H1 (cell line): ENCODE data around the gene AP2B1. TPM values are rescaled to one million over a fixed set of nuclear protein-coding genes. Genes with fewer than 3 reads are reported as not detected.

Experiments
- CTCF ChIA-PET: fragments of 300-600 bp; sonication (Branson Sonifier 250); formaldehyde crosslinking; loops from one replicate; lab custom pipeline; 2021; ENCODE audit not compliant: partially characterized antibody; lab: Charles Lee
- POLR2A ChIA-PET: fragments of 300-600 bp; sonication (Branson Sonifier 250); formaldehyde crosslinking; loops from one replicate; lab custom pipeline; 2021; ENCODE audit warnings: inconsistent platforms; ENCODE audit not compliant: partially characterized antibody; lab: Charles Lee
- DNase-seq, 2 experiments: peaks; one replicate each; pipeline versions ENCODE4 v3.0.0 to v3.0.0-alpha.2; 2010 to 2022; ENCODE audit warnings: low spot score in 2 of 2, low read depth in 1 of 2, mixed read lengths in 1 of 2
- FAIRE-seq: peaks from 2 replicates; lab custom pipeline; 2011; peaks lifted over from hg19 to GRCh38; lab: Jason Lieb, UNC
- H2AFZ ChIP-seq: 2 replicates; pipeline ENCODE4 v1.8.1; 2012; ENCODE audit warnings: low read length, inconsistent platforms
- H2AK5ac ChIP-seq: 2 replicates; pipeline ENCODE4 v1.6.1; 2013; ENCODE audit warnings: low read depth, low read length
- H2BK120ac ChIP-seq: replicated peaks from 2 replicates; pipeline ENCODE3; 2013; ENCODE audit warnings: low read depth, low read length, inconsistent platforms
- H2BK12ac ChIP-seq: 2 replicates; pipeline ENCODE4 v1.6.1; 2013; ENCODE audit warnings: low read depth, low read length
- H2BK15ac ChIP-seq: 2 replicates; pipeline ENCODE4 v1.6.1; 2013; ENCODE audit warnings: low read length
- H2BK20ac ChIP-seq: 2 replicates; pipeline ENCODE4 v1.6.1; 2013; ENCODE audit warnings: low read length
- H2BK5ac ChIP-seq: 2 replicates; pipeline ENCODE4 v1.6.1; 2013; ENCODE audit warnings: low read depth, low read length
- H3K14ac ChIP-seq: 2 replicates; pipeline ENCODE4 v1.6.1; 2013; ENCODE audit warnings: inconsistent platforms; ENCODE audit not compliant: insufficient read length
- H3K18ac ChIP-seq: 2 replicates; pipeline ENCODE4 v1.6.1; 2013; ENCODE audit warnings: low read length; ENCODE audit errors: extremely low read depth
- H3K23ac ChIP-seq: 2 replicates; pipeline ENCODE4 v1.6.1; 2013; ENCODE audit warnings: inconsistent platforms; ENCODE audit not compliant: insufficient read length
- H3K23me2 ChIP-seq: 2 replicates; pipeline ENCODE4 v1.6.1; 2013; ENCODE audit warnings: low read depth, low read length
- H3K27ac ChIP-seq: 2 replicates; pipeline ENCODE4 v1.6.1; 2011; ENCODE audit warnings: low read depth, low read length, inconsistent platforms
- H3K27me3 ChIP-seq, 4 experiments: replicated peaks in 1 of 4; 1 replicate in 1 of 4; 2 replicates in 3 of 4; pipeline versions ENCODE4 v1.6.1 to v1.8.1; 2011 to 2013; ENCODE audit warnings: low read length in 3 of 4, mild to moderate bottlenecking in 3 of 4, inconsistent platforms in 2 of 4, mixed read lengths in 2 of 4, moderate library complexity in 1 of 4; ENCODE audit not compliant: control insufficient read depth in 3 of 4, insufficient read depth in 3 of 4; ENCODE audit errors: extremely low read depth in 1 of 4
- H3K36me3 ChIP-seq, 4 experiments: 2 replicates each; pipeline versions ENCODE4 v1.6.1 to v1.8.1; 2011 to 2013; ENCODE audit warnings: mild to moderate bottlenecking in 4 of 4, low read length in 3 of 4, moderate library complexity in 2 of 4, control low read depth in 1 of 4, inconsistent platforms in 1 of 4; ENCODE audit not compliant: insufficient read depth in 4 of 4, control insufficient read depth in 2 of 4
- H3K4ac ChIP-seq: replicated peaks from 2 replicates; pipeline ENCODE3; 2013; ENCODE audit warnings: low read length, low read depth, mixed read lengths, inconsistent platforms; ENCODE audit not compliant: insufficient read length
- H3K4me1 ChIP-seq, 4 experiments: replicated peaks in 1 of 4; 1 replicate in 1 of 4; 2 replicates in 3 of 4; pipeline versions ENCODE4 v1.6.1 to v1.8.1; 2011 to 2013; ENCODE audit warnings: low read length in 3 of 4, inconsistent platforms in 2 of 4, mixed read lengths in 1 of 4; ENCODE audit not compliant: insufficient read depth in 4 of 4, control insufficient read depth in 3 of 4
- H3K4me2 ChIP-seq, 2 experiments: 2 replicates each; pipeline versions ENCODE4 v1.6.1 to v1.8.1; 2011 to 2013; ENCODE audit warnings: low read depth in 2 of 2, low read length in 2 of 2, control low read depth in 1 of 2, inconsistent platforms in 1 of 2, mild to moderate bottlenecking in 1 of 2; ENCODE audit not compliant: insufficient read depth in 1 of 2
- H3K4me3 ChIP-seq, 4 experiments: fragments of 200-600, 300-600 bp in 1 of 4; sonication (generic), shearing (Covaris generic), sonication (Bioruptor Twin) in 1 of 4; 2 replicates each; pipeline versions ENCODE4 v1.5.1 to v1.8.1; 2011 to 2016; ENCODE audit warnings: low read length in 4 of 4, low read depth in 3 of 4, control low read depth in 2 of 4, inconsistent platforms in 2 of 4, mild to moderate bottlenecking in 2 of 4, mixed read lengths in 1 of 4, moderate library complexity in 1 of 4; ENCODE audit not compliant: insufficient read depth in 2 of 4; ENCODE audit errors: extremely low read depth in 1 of 4
- H3K56ac ChIP-seq: replicated peaks from 2 replicates; pipeline ENCODE3; 2013; ENCODE audit warnings: low read depth, mild to moderate bottlenecking, mixed read lengths, low read length, inconsistent platforms; ENCODE audit not compliant: insufficient read length
- H3K79me1 ChIP-seq: 2 replicates; pipeline ENCODE4 v1.6.1; 2013; ENCODE audit warnings: low read depth, low read length, control low read depth
- H3K79me2 ChIP-seq, 2 experiments: 2 replicates each; pipeline versions ENCODE4 v1.6.1 to v1.8.1; 2012 to 2013; ENCODE audit warnings: low read length in 2 of 2, mild to moderate bottlenecking in 2 of 2, inconsistent platforms in 1 of 2; ENCODE audit not compliant: insufficient read depth in 2 of 2, control insufficient read depth in 1 of 2
- H3K9ac ChIP-seq, 4 experiments: replicated peaks in 1 of 4; 1 replicate in 1 of 4; 2 replicates in 3 of 4; pipeline versions ENCODE4 v1.6.1 to v1.8.1; 2011 to 2013; ENCODE audit warnings: low read depth in 3 of 4, low read length in 3 of 4, control low read depth in 2 of 4, mild to moderate bottlenecking in 2 of 4, moderate library complexity in 2 of 4, inconsistent platforms in 1 of 4; ENCODE audit errors: extremely low read depth in 1 of 4
- H3K9me3 ChIP-seq, 2 experiments: 2 replicates each; pipeline versions ENCODE4 v1.6.1 to v1.8.1; 2012 to 2013; ENCODE audit warnings: mild to moderate bottlenecking in 2 of 2, moderate library complexity in 2 of 2, control low read depth in 1 of 2, inconsistent platforms in 1 of 2, low read depth in 1 of 2, low read length in 1 of 2, mixed read lengths in 1 of 2; ENCODE audit not compliant: insufficient read depth in 2 of 2
- H4K20me1 ChIP-seq, 2 experiments: replicated peaks in 1 of 2; 2 replicates each; pipeline versions ENCODE3 to v1.8.1; 2011 to 2013; ENCODE audit warnings: inconsistent platforms in 2 of 2, low read length in 2 of 2, mild to moderate bottlenecking in 1 of 2; ENCODE audit not compliant: insufficient read depth in 2 of 2, control insufficient read depth in 1 of 2
- H4K5ac ChIP-seq: 2 replicates; pipeline ENCODE4 v1.6.1; 2013; ENCODE audit warnings: low read length, low read depth, mixed read lengths, inconsistent platforms; ENCODE audit not compliant: insufficient read length
- H4K8ac ChIP-seq: 2 replicates; pipeline ENCODE4 v1.8.0; 2013; ENCODE audit warnings: mild to moderate bottlenecking, moderate library complexity, low read length, inconsistent platforms; ENCODE audit not compliant: insufficient read depth; ENCODE audit errors: extremely low read depth
- H4K91ac ChIP-seq: replicated peaks from 2 replicates; pipeline ENCODE3; 2013; ENCODE audit warnings: low read length, mixed read lengths, inconsistent platforms; ENCODE audit not compliant: insufficient read length
- ASH2L ChIP-seq: fragments of 200-600, 300-600 bp; sonication (generic); IDR thresholded peaks from one replicate; pipeline ENCODE4 v1.7.1; 2017; ENCODE audit warnings: low read length
- ATF3 ChIP-seq: IDR thresholded peaks from 2 replicates; pipeline ENCODE4 v1.6.1; 2011; ENCODE audit warnings: low read depth, mild to moderate bottlenecking, low read length; ENCODE audit not compliant: insufficient read depth
- KDM1A ChIP-seq: fragments of 200-600, 300-600 bp; sonication (generic); IDR thresholded peaks from 2 replicates; pipeline ENCODE4 v1.7.1; 2016; ENCODE audit warnings: mild to moderate bottlenecking, low read length, borderline replicate concordance
- KDM5A ChIP-seq: fragments of 200-600 bp; IDR thresholded peaks from 2 replicates; pipeline ENCODE4 v1.7.1; 2012; ENCODE audit warnings: mild to moderate bottlenecking, low read length, inconsistent platforms, mixed read lengths
- RAD21 ChIP-seq, 2 experiments: IDR thresholded peaks in 1 of 2; conservative IDR thresholded peaks in 1 of 2; 2 replicates each; pipeline ENCODE4 v1.6.1; 2011; ENCODE audit warnings: low read depth in 2 of 2, low read length in 2 of 2, improper control_type of control experiment in 1 of 2, inconsistent platforms in 1 of 2, mild to moderate bottlenecking in 1 of 2, moderate library complexity in 1 of 2
- RNF2 ChIP-seq: fragments of 200-900, 300-1000 bp; sonication (generic); IDR thresholded peaks from 2 replicates; pipeline ENCODE4 v1.7.1; 2016; ENCODE audit warnings: borderline replicate concordance, low read depth, mild to moderate bottlenecking, antibody characterized with exemption, low read length; ENCODE audit not compliant: poor library complexity, severe bottlenecking; ENCODE audit errors: missing control alignments
- SIX5 ChIP-seq: IDR thresholded peaks from 2 replicates; pipeline ENCODE4 v1.6.1; 2011; ENCODE audit warnings: mild to moderate bottlenecking, low read depth, low read length
- SP2 ChIP-seq: IDR thresholded peaks from 2 replicates; pipeline ENCODE4 v1.6.1; 2012; ENCODE audit warnings: mild to moderate bottlenecking, low read length, inconsistent platforms
- TAF7 ChIP-seq: optimal IDR thresholded peaks from 2 replicates; pipeline ENCODE3; 2011; ENCODE audit warnings: low read depth, mild to moderate bottlenecking, inconsistent platforms, low read length, moderate library complexity, borderline replicate concordance
- TEAD4 ChIP-seq: IDR thresholded peaks from 2 replicates; pipeline ENCODE4 v1.6.1; 2012; ENCODE audit warnings: low read depth, low read length, inconsistent platforms, mixed read lengths
- WGBS, 2 experiments: shearing (Covaris generic) in 1 of 2; methylation state at CpG; one replicate each; pipeline versions ENCODE4 v1.1.6 to v1.1.7; 2013 to 2015; ENCODE audit warnings: low lambda C conversion rate in 2 of 2, mixed read lengths in 2 of 2, inconsistent platforms in 1 of 2, low coverage in 1 of 2, missing lambda C conversion rate in 1 of 2; ENCODE audit not compliant: insufficient replicate concordance in 2 of 2, insufficient coverage in 1 of 2, insufficient read length in 1 of 2; ENCODE audit errors: extremely low coverage in 1 of 2, missing lambda C conversion rate in 1 of 2; 5-methylcytosine and 5-hydroxymethylcytosine counted together
- polyA plus RNA-seq, 7 experiments: library from polyadenylated mRNA; depleted of rRNA in 3 of 7; stranded (reverse) in 5 of 7; unstranded in 2 of 7; fragments of >200 nt in 5 of 7; fragments of 200-250 nt in 2 of 7; gene quantifications; 1 replicate in 5 of 7; 2 replicates in 1 of 7; 4 replicates in 1 of 7; pipeline versions ENCODE4 v1.2.1 to v1.2.3, GENCODE V29; 2011 to 2013; ENCODE audit warnings: missing spikeins in 2 of 7, mixed read lengths in 2 of 7
- total RNA-seq: library from RNA; stranded (reverse); fragmentation: NEBNext Ultra II Directional; extraction: Animal tissue kit (Norgen Biotek cat#: 25700); gene quantifications from 2 replicates; pipeline ENCODE4 v1.2.1, GENCODE V29; 2021

AP2B1 gene
- total and polyA plus RNA-seq, 2 of the 8 experiments (the other 6 are each of a cell fraction or from before 2014, with no cell fraction given) = 95.5 to 199 TPM

- Histone ChIP-seq H3K9ac (no peak overlapping the region), H3K14ac (no peak overlapping the region), H3K4me1 (peaks cover 0 to 7% (median 5%) of the 10 kb centered on the region in 4 experiments; a peak in 5 of 7 replicates), H3K27ac (no peak overlapping the region), H3K79me1 (peaks cover 2% of the 10 kb centered on the region), H2AFZ (no peak overlapping the region), H2AK5ac (no peak overlapping the region), H3K56ac (no peak overlapping the region), H2BK20ac (no peak overlapping the region), H3K4me3 (no peak overlapping the region), H3K4me2 (no peak overlapping the region), H3K9me3 (peaks cover 8 to 11% of the 10 kb centered on the region in 2 experiments; a peak in 2 of 4 replicates), H4K8ac (no peak overlapping the region), H3K36me3 (peaks cover 0 to 8% (median 0%) of the 10 kb centered on the region in 4 experiments; a peak in 1 of 8 replicates), H3K27me3 (peaks cover 11 to 34% (median 23%) of the 10 kb centered on the region in 4 experiments), H2BK15ac (no peak overlapping the region), H2BK120ac (no peak overlapping the region), H4K20me1 (peaks cover 5 to 23% of the 10 kb centered on the region in 2 experiments), H2BK12ac (no peak overlapping the region), H3K18ac (no peak overlapping the region), H3K4ac (no peak overlapping the region), H3K79me2 (no peaks in the 10 kb centered on the region), H4K91ac (no peak overlapping the region), H3K23ac (no peak overlapping the region), H2BK5ac (no peak overlapping the region), H4K5ac (no peak overlapping the region), H3K23me2 (peaks cover 8% of the 10 kb centered on the region; the same call in 1 of the 2 replicates)
- CTCF ChIA-PET = interaction anchor here (0.6 to 9.8 kb wide), 5 partner anchors 11 to 123 kb away, joined by 3 to 45 read pairs (median 4); no protein-coding TSS in a partner anchor
- 96% methylated on average over 5 of the region's 5 CpGs; no CpG with 5 or more reads in 1 of the 2 experiments for WGBS, 2 experiments
- no peak for DNase-seq
- POLR2A ChIA-PET = interaction anchor here (1.5 to 1.7 kb wide), 2 partner anchors 13 to 73 kb away, joined by 4 to 6 read pairs; partner anchors contain the start of gene TAF15
- FAIRE-seq = no peak
- TF ChIP-seq SIX5 = no peak
- no peak for TF ChIP-seq RAD21 (IDR thresholded peaks at IDR 0.05 in 1 of 2, conservative IDR thresholded peaks at IDR 0.05 in 1 of 2; ENCODE audit: low read depth in 2 of 2, low read length in 2 of 2)
- no peak for TF ChIP-seq KDM1A
- TF ChIP-seq TAF7 = no peak
- TF ChIP-seq ATF3 = no peak
- no peak for TF ChIP-seq ASH2L
- no peak for TF ChIP-seq TEAD4
- no peak for TF ChIP-seq RNF2
- TF ChIP-seq SP2 = no peak
- no peak for TF ChIP-seq KDM5A
Measured at GRCh38 chr17:35736236-35736635, 149.1 kb downstream of the AP2B1 start.
